Astrocyte (in vitro differentiated cells and primary cell): ENCODE measurements around the gene SYVN1.

ENCODE experiments used
- CTCF ChIP-seq: IDR thresholded peaks from 2 replicates; pipeline ENCODE4 v1.5.1; 2011; ENCODE audit warnings: low read depth, mild to moderate bottlenecking, inconsistent platforms, low read length, moderate library complexity; ENCODE audit not compliant: insufficient read depth
- EZH2 ChIP-seq: IDR thresholded peaks from 2 replicates; pipeline ENCODE4 v1.6.1; 2012; ENCODE audit warnings: mild to moderate bottlenecking, low read length, inconsistent platforms; ENCODE audit not compliant: insufficient read depth

GRCh38 chr11:65095974-65096806, 38.1 kb downstream of the SYVN1 start, which contains the start of gene VPS51:
- TF ChIP-seq CTCF, result no peak
- TF ChIP-seq EZH2, result no peak
